GM19324 (cell line): Measurements from ENCODE around the gene MBNL2.

Experiments used
- ATAC-seq: cut with Tn5 transposase; IDR thresholded peaks from one replicate; pipeline ENCODE4 v1.9.1; 2021; ENCODE audit warnings: mild to moderate bottlenecking, moderate library complexity; ENCODE audit not compliant: unreplicated experiment, low FRiP score

The MBNL2 gene

DNA sequence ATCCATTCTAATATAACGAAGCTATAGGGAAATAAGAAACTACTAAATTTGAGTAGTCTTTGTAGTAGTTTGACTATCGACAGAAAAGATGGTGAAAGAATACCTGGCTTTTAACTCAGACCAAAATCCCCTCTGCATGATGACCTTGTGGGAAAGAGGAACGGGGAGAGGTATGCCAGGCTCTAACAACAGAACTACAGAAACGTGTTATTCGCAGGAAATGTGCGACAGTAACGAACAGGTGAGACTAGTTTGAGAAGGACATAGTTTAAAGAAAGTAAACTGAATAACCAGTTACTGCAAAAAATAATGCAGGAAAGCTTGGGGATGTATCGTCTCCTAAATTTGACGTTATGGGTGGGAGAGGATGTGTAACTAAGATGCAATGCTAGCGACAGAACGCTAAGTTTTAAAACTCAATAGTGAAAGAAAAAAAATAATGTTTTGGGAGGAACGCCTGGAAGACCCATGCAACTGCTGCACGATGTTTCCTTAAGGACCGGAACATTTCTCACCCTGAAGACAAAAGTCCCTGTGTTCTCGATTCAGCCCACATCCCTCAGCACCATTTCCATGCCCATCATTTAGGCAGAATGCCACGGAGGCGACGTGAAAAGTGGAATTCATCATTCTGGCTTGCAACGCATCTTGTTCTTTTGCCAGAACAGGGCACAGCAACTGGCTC is 210.2 kb downstream of the MBNL2 start:
- ATAC-seq: no peak

DNA sequence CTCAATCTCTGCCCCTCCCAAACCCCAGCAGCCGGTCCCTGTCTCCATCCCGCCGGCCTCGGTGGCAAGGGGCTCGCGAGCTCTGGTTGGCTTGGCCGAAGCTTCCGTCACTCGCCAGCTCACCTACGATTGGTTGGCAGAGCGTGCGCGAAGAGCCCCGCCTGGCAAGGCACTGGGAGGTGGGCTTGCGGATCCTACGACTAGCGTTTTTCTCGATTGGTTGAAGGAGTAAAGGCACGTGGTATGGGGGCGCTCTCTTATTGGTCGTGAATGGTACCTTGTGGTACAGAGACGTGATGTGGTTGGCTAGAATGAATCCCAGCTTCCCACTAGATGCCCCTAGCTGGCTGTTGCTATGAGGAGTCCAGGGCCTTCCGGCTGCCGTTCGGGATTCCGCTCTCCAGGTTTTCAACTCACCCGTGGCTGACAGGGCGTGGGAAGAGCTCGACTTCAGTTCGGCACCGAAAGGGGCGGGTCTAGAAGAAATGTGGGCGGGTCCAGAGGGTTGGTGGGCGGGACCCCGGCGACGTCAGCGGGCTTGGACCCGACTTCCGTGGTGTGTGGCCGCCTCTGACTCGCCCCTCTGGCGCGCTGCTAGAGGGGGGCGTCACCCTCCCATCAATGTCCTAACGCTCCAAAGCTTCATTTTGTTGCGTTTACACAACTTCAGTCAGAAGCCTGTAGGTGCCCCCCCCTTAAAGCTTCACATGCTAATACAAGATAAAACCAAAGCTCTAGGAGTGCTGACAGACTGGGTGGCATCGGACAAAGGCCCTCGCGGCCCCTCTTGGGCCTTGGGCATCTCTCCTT is 211.0 kb downstream of the MBNL2 start:
- ATAC-seq: peak; percentile 86

- ATAC-seq: peak; percentile 49
These were observed 211.7 kb downstream of the MBNL2 start, which contains the start of gene RAP2A for GRCh38 chr13:97433727-97434396. RAP2A (plus strand) TSS chr13:97434169; CDS start chr13:97434471, 302 bp downstream.

GRCh38 chr13:97434397-97435201 is 212.5 kb downstream of the MBNL2 start:
- peak; percentile 9 for ATAC-seq

DNA sequence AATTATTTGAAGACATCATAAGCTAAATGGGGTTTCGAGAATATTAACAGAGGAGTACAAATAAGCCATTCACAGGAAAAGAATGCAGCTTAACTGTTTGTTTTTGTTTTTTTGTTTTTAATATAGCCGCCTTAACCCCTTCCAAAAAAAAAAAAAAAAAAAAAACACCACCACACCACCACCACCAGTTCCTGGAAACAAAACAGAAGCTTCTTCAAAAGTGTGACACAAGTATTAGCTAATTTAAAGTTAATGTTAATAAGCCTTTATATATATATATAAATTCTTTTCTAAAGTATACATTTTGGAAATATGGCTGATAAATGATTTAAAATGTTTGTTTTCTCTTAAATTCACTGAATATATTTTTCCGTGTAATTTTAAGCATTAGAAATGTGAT is 213.2 kb downstream of the MBNL2 start:
- ATAC-seq: no peak

GRCh38 chr13:97435794-97436193 is 213.7 kb downstream of the MBNL2 start:
- ATAC-seq: no peak

DNA sequence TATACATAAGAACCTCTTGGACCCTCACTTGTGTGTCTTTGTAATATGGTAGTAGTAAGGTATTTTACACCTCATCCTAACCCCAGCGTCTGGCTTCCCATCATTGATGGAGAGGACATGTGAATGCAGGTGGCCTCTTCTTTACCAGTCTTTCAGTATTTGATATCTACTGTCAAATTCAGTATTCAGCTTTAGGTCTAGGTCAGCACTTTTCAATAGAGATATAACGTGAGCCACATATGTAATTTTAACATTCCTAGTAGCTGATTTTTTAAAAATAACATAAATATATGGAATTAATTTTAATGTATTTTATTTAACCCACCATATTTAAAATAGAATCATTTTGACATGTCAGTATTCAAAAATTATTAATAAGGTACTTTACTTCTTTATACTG is 214.7 kb downstream of the MBNL2 start:
- no peak for ATAC-seq

DNA sequence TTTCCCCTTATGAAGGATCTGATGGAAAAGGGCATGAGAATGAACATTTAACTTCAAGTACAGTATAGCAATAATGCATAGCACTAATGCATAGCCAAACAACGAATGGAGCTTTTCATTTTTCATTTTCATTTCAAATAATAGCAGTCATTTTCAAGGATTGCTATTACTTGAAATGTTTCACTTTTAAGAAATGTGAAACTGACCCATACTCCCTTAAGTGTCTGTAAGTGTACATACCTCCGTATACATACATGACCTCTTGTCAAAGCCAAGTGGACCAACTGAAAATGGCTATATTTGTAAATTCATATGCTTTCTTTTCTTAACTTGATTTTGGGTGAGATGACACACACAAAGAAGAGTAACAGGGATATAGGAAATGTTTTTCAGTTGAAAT is 215.6 kb downstream of the MBNL2 start:
- no peak for ATAC-seq

GRCh38 chr13:97438856-97439595 is 216.9 kb downstream of the MBNL2 start:
- ATAC-seq: no peak

GRCh38 chr13:97440598-97441170 is 218.6 kb downstream of the MBNL2 start:
- ATAC-seq: no peak

DNA sequence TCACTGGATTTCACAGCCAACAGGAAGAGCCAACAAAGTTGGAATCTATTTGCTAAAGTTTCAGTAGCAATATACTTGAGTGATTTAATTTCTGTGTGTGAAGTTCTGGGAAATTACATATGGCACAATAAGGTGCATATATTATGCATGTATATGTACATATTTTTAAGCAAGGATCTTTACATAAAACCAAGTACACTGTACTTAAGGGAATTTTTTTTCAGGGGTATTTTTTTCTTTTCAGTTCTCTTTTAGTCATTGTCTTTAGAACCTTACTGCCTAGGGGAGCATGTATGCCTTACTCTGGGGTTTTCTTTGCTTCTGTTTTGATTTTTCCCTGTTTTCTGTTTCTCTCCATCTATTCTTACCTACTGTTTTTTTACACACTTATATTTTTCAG is 219.2 kb downstream of the MBNL2 start:
- ATAC-seq: no peak
